HG02678 (cell line): ENCODE data around the gene HIC1.

Experiments
- ATAC-seq: cut with Tn5 transposase; IDR thresholded peaks from one replicate; pipeline ENCODE4 v1.9.1; 2021; ENCODE audit warnings: mild to moderate bottlenecking, moderate library complexity; ENCODE audit not compliant: unreplicated experiment

Gene HIC1

DNA sequence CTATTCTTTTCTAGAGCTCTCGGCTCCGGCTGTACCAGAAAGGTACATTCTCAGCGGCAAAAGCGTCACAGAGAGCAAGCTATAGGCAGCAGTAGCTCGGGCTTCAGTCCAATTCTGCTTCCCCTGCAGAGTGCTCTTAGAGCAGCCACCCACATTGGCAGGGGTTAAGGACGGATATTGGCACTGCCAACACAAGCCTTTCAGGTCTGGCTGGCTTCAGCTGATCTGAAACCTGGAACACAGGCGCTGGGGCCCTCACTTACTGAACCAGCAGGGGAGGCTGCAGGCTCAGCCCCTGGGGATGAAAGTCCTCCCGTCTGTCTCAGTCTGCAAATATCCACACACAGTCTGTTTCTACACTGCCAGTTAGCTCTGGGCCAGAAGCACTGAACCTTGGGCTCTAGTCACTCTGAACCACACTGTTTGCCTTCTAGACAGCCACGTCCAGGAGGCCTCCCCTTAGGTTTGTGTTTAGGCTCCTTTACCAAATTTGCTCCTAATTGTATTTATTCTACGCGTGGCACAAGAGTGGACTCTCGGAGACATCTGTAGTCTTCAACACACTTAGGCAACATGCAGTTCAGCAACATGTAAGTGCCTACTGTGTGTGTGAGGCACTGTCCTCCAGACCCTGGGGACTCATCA, 40.1 kb downstream of the HIC1 start:
- no peak for ATAC-seq

DNA sequence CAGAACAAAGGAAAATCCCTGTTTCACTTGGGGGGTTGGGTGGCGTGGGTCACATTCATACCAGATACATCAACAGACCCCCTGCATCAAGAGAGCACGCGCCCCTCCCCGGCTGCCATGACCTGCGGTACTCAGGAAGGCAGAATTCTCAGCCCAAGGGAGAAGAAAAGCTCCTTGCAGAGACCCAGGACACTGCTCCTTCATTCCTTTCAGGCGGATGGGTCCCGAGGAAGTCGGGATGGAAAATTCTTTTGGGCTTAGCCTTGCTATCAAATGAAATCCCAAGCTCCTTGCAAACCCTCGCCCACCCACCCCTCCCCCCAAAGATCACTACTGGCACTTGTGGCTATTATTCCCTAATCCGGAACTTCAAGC, 40.6 kb downstream of the HIC1 start:
- ATAC-seq = no peak

DNA sequence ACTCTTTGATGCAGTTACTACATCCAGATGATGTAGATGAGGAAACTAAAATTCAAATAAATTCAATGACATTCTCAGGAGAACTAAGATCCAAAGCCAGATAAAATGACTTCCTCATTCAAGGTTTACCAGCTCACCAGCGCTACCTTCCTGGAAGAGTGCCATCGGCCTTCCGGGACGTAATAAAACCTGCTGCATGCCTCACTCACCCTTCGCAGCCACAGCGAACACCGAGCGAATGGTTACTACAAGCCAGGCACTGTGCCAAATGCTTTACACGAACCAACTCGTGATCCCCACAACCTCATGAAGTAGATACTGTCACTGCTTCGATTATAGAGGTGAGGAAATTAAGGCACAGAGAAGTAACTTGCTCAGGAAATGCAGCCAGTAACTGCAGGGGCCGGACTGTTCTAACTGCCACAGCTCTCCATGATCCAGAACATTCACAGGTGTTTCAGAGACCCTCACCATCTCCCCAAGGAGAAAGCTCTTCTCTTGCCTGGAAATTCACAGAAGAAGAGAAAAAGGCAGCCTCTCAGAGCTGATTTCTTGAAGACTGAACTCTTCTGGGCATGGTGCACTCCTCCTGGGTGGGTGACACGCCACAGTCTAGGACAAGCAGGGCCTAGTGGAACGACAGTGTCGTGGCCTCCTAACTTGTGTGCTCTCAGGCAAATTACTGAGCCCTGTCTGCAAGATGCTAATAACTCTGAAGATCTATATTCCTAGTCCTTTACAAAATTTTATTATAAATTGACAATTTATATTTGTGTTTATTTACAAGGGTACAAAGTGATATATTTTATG, 46.8 kb downstream of the HIC1 start:
- ATAC-seq = no peak

DNA sequence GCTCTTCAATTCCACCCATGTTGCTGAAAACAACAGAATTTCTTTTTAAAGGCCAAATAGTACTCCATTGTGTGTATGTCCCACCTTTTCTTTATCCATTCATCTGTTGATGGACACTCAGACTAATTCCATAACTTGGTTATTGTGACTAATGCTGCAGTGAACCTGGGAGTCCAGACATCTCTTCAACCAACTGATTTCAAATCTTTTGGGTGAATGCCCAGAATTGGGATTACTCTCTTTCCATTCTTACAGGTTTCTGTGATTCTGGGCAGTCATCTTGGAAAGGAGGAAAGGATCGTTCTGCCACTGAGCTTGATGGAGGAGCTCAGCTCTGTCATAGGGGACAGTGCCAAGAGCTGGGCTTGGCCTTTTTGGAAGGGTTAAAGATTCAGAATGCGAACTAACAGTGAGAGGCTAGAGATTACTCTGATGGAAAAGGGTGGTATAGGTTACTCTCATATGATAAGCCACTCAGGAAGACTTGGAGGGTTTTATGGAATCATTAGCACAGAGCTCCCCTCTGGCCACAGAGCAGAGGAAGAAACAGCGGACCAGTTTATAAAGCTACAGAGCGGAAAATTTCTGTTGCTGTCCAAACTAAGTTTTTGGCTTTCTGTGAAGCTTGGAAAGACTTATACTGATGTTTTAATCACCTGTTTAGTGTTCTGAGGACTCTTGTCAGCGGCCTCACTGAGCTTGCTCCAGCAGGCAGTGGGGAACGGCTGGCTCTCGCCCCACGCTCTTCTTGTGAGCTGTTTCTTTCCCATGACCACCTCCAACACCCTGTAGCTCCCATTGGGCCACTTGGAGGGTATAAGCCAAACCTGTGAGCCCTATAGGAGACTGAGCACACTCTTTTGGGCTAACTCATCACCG, 48.3 kb downstream of the HIC1 start:
- no peak for ATAC-seq

DNA sequence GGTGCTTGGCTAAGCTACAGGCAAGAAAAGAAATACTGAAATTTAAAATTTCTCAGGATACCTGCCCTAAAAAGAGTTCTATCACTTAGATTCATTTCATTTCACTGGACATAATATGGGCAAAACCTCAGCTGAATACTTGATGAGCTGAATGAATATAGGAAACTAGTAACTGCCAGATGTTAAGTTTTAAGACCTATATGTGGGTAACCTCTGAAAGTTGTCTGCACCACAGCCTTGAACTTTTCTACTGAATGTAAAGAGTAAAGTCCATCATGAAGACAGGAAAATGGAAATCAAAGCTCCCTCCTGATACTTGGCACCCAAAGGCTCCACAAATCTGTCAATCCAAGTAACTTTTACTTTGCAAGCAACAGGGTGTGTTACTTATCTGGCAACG, 50.8 kb downstream of the HIC1 start:
- no peak for ATAC-seq

DNA sequence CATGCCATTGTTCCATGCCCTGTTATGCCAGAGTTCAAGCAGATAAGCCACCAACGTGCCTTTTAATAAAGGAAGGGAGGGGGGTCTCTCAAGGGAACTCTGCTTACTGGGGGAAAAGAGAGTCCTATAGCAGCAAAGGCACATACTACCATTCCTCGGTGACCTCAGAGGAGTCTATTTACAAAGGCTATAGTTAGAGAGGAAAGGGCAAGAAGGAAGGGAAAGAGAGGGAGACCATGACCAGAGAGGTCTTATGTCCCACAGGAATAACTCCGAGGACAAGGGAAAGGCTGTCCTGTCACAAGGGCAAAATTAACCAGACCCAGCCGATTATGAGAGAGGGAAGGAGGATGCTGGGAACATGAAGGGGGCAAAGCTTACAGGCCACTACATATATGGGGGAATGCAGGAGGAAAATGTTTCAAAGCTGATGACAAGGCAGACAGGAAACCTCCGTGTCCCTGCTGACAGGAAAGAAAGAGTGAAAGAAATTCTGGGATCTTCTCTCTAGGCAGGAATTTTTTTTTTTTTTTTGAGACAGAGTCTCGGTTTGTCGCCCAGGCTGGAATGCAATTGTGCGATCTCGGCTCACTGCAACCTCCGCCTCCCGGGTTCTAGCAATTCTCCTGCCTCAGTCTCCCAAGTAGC, 51.5 kb downstream of the HIC1 start:
- ATAC-seq = no peak

DNA sequence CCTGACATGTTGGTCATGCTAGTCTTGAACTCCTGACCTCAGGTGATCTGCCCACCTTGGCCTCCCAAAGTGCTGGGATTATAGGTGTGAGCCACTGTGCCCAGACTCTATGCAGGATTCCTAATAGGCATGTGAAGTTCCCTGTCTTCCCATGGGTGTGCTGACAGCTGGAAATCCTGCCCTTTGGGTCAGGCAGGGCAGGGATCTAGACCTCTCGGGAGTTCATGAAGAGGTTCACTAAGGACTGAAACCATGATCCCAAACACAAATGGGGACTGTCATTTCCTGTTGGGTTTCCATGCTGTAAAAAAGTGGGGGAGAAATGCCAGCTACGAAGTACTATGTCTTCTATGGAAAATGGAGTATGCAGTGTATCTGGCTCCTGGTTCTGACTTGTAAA, 52.1 kb downstream of the HIC1 start:
- no peak for ATAC-seq

DNA sequence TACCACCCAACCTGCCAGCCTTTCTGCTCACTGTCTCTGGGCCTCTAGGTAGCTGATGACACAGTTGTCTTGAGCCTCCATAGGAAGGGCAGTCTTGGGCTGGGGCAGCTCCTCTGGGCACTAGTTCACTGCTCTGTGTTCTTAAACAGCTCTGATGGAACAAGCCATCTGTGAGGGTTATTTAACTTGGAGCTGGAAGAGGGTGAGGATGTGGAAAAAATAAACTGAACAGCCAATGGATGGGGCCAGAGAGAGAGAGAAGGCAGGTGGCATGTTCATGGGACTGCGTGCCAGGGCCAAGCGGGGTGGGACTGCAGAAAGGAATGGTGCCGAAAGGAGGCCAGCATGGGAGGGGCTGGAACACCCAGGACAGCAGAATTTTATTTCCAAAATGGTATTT, 52.6 kb downstream of the HIC1 start:
- no peak for ATAC-seq

DNA sequence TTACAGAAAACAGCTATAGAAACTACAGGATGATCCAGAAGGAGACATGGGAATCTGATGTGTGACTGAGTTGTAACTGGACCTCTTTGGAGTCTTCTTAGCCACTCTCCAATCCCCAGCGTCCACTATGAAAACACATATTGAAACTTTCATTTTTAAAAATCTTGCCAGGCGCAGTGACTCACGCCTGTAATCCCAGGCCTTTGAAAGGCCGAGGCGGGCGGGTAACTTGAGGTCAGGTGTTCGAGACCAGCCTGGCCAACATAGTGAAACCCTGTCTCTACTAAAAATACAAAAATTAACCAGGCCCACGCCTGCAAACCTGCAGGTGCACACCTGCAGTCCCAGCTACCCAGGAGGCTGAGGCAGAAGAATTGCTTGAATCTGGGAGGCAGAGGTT, 53.3 kb downstream of the HIC1 start:
- ATAC-seq = no peak

DNA sequence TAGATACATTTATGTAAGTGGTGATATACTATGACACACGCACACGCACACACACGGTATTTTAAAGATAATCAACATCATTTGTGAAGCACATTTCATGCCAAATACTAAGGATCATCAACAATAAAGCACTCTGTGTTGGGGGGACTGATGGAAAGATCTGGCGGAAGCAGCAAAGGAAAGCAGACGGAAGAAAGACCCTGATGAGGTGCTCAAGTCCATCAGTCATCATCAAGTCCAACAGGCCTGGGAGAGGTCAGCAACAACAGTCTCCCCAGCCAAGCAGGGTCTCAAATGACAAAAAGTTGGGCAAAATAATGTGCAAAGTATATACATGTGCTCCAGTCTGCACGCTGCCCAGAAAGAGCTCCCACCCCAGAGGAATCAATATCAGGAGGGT, 55.5 kb downstream of the HIC1 start:
- no peak for ATAC-seq

DNA sequence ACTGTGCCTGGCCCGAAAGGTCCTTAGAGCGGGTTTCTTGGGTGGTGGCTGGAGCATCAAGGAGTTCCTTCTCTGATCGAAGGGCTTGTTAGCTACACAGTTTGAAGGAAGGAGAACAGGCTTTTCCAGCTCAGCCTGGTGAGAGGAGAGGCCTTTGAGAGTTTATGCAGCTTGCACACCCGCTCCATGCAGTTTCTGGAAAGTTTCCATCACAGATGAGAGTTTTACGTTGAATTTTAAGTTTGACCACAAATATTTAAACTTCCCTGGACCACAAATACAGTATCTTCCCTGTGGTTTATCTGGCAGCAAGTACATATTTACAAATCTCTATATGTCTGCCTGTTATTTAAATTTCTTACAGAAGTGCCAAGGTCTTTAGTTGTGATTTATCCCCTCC, 56.8 kb downstream of the HIC1 start:
- no peak for ATAC-seq
